NAMALWA (cell line): ENCODE data around the gene MYH4.

Experiments used
- DNase-seq: peaks from one replicate; pipeline ENCODE4 v3.0.0-alpha.2; 2015; ENCODE audit warnings: low spot score

Gene MYH4

GRCh38 chr17:10421900-10422542, 47.3 kb downstream of the MYH4 start, which contains the start of gene MYH8:
TSS of gene MYH8 (minus strand) at chr17:10421950. CDS start at chr17:10420227, 1,723 bp downstream.
- no peak for DNase-seq

DNA sequence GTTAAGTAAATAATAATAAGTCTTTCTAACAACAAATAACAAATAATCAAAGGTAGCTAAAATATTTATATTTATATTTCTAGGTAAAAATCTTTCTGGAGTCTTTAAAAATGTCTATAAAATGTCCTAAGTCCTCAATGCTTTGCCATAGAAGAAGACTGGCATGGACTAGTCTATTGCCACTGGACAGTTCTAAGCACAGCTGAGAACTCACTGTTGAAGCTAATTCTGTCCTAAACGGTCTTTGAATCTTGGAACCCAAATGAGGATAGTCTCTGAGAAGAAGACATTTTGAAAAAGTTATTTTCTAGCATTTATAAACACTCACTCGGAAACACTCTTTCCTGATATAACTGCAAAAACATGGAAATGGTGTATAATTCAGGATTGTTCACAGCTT, 48.1 kb downstream of the MYH4 start:
- no peak for DNase-seq

DNA sequence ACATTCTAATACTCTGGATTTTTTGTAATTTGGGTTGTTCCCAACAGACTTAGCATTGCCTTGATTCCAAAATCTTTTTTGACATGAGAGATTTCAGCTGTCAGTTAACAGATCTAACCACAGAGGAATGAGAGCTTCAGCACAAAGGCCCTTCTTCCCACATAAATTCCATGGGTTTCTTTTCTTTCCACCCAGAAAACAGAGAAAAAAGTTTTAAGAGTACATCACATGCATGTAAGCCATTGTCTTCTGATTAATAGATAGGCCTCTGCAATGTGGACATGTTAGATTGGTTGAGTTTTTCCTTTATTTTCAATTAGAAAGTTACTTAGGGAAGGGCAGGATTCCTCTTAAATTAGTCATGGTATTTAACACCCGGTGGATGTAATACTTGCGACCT, 48.5 kb downstream of the MYH4 start:
- DNase-seq, result no peak

- DNase-seq, result no peak
These were observed 51.9 kb downstream of the MYH4 start for GRCh38 chr17:10417431-10417830.

DNA sequence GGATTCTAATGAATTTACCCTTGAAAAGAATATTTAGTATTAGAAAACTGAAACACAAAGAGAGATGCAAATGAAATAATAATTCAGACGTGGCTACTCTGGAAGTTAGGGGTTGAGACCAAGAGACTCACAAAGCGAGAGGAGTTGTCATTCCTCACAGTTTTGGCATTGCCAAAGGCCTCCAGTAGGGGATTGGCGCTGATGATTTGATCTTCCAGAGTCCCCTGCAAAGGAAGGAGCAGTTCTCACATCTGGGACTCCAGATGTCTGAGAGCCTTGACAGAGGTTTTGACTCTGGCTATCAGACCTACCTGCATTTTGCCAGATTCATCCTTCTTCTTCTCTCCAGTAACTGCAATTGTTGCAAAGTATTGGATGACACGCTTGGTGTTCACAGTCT, 54.2 kb downstream of the MYH4 start:
- no peak for DNase-seq

- no peak for DNase-seq
These were observed 65.8 kb downstream of the MYH4 start for GRCh38 chr17:10403589-10403988.

GRCh38 chr17:10398352-10398751, 71.0 kb downstream of the MYH4 start:
- DNase-seq, result no peak

- DNase-seq, result no peak
These were observed 72.7 kb downstream of the MYH4 start for GRCh38 chr17:10396524-10397163.

- DNase-seq, result no peak
These were observed 75.0 kb downstream of the MYH4 start for GRCh38 chr17:10394201-10394887.
